Measurements from ENCODE around the gene RHEX. TPM values are rescaled to one million over a fixed set of nuclear protein-coding genes. Genes with fewer than 3 reads are reported as not detected.

The RHEX gene
- total and polyA plus RNA-seq, 4 donors, result 0.57 to 7.4 (median 1.2) TPM

DNA sequence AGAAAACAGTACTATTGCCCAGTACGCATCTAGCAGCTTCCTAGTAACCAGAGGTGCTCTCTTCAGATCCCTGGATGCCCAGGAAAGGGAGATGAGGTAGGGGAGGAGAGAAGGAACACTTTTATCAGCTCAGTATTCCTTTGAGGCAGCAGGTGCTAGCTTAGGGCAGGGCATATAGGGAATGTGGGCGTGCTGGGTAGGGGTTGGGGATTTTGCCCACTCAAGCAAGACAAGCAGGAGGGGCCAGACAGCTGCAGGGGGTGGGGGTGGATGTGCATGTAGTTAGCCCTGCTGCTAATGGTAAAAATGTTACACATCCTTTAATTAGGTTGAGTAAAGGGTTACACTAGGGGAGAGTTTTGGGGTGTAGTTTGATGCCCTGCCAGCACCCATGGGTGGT lies 82.3 kb downstream of the RHEX start:
- WGBS, 2 donors, result 85 to 86% methylated on average over 2 of the region's 2 CpGs
- no peak for TF ChIP-seq CTCF (IDR thresholded peaks at IDR 0.05; ENCODE audit: control extremely low read depth, extremely low read depth)
- no peak for ATAC-seq (ENCODE audit: insufficient read depth, low FRiP score)

GRCh38 chr1:206136241-206136640 lies 83.3 kb downstream of the RHEX start:
- DNase-seq (no peak), ATAC-seq (ENCODE audit: insufficient read depth, low FRiP score) (no peak)
- no peak for TF ChIP-seq CTCF (IDR thresholded peaks at IDR 0.05; ENCODE audit: control extremely low read depth, extremely low read depth)
- WGBS, 2 donors, result 45 to 49% methylated on average over 2 of the region's 2 CpGs
- no peak overlapping the region for H3K4me3 ChIP-seq
- H3K27me3 ChIP-seq (ENCODE audit: control insufficient read depth in 3 of 3, insufficient read depth in 3 of 3, low read length in 2 of 3), result no peaks in the 10 kb centered on the region
- H3K36me3 ChIP-seq (ENCODE audit: control insufficient read depth in 4 of 4, insufficient read depth in 4 of 4, low read length in 4 of 4), result no peaks in the 10 kb centered on the region
- no peaks in the 10 kb centered on the region for H3K4me1 ChIP-seq (ENCODE audit: control insufficient read depth in 5 of 5, insufficient read depth in 5 of 5, low read length in 5 of 5)
- H3K9ac ChIP-seq (ENCODE audit: insufficient read depth in 1 of 2, low read length in 2 of 2), result no peak overlapping the region
- H3K9me3 ChIP-seq (ENCODE audit: control insufficient read depth in 4 of 4, insufficient read depth in 3 of 4, low read length in 3 of 4), result peaks cover 0 to 7% (median 0%) of the 10 kb centered on the region in 4 donors
- H3K27ac ChIP-seq (ENCODE audit: low read depth in 1 of 2, low read length in 1 of 2), result no peak overlapping the region

More for the DNA sequence above, 82.3 kb downstream of the RHEX start:
- H3K9ac ChIP-seq (ENCODE audit: insufficient read depth in 1 of 2, low read length in 2 of 2), result no peak overlapping the region
- no peak for DNase-seq
- no peaks in the 10 kb centered on the region for H3K4me1 ChIP-seq (ENCODE audit: control insufficient read depth in 5 of 5, insufficient read depth in 5 of 5, low read length in 5 of 5)
- no peak overlapping the region for H3K4me3 ChIP-seq
- no peaks in the 10 kb centered on the region for H3K27me3 ChIP-seq (ENCODE audit: control insufficient read depth in 3 of 3, insufficient read depth in 3 of 3, low read length in 2 of 3)
- peaks cover 0 to 2% (median 0%) of the 10 kb centered on the region in 4 donors for H3K9me3 ChIP-seq (ENCODE audit: control insufficient read depth in 4 of 4, insufficient read depth in 3 of 4, low read length in 3 of 4)
- no peak overlapping the region for H3K27ac ChIP-seq (ENCODE audit: low read depth in 1 of 2, low read length in 1 of 2)
- H3K36me3 ChIP-seq (ENCODE audit: control insufficient read depth in 4 of 4, insufficient read depth in 4 of 4, low read length in 4 of 4), result no peaks in the 10 kb centered on the region

- DNase-seq (no peak), ATAC-seq (ENCODE audit: insufficient read depth, low FRiP score) (no peak)
- no peak for TF ChIP-seq CTCF (IDR thresholded peaks at IDR 0.05; ENCODE audit: control extremely low read depth, extremely low read depth)
- no peak overlapping the region for H3K27ac ChIP-seq (ENCODE audit: low read depth in 1 of 2, low read length in 1 of 2)
- no peaks in the 10 kb centered on the region for H3K27me3 ChIP-seq (ENCODE audit: control insufficient read depth in 3 of 3, insufficient read depth in 3 of 3, low read length in 2 of 3)
- no peak overlapping the region for H3K9ac ChIP-seq (ENCODE audit: insufficient read depth in 1 of 2, low read length in 2 of 2)
- no peak overlapping the region for H3K4me3 ChIP-seq
- H3K36me3 ChIP-seq (ENCODE audit: control insufficient read depth in 4 of 4, insufficient read depth in 4 of 4, low read length in 4 of 4), result no peaks in the 10 kb centered on the region
- 83 to 91% methylated on average over 3 of the region's 3 CpGs for WGBS, 2 donors
- peaks cover 0 to 8% (median 0%) of the 10 kb centered on the region in 4 donors for H3K9me3 ChIP-seq (ENCODE audit: control insufficient read depth in 4 of 4, insufficient read depth in 3 of 4, low read length in 3 of 4)
- H3K4me1 ChIP-seq (ENCODE audit: control insufficient read depth in 5 of 5, insufficient read depth in 5 of 5, low read length in 5 of 5), result no peaks in the 10 kb centered on the region
These were observed 89.0 kb downstream of the RHEX start for GRCh38 chr1:206142011-206142410.

GRCh38 chr1:206142770-206143169 lies 89.8 kb downstream of the RHEX start:
- Histone ChIP-seq H3K4me1 (ENCODE audit: control insufficient read depth in 5 of 5, insufficient read depth in 5 of 5, low read length in 5 of 5) (no peaks in the 10 kb centered on the region), H3K9me3 (ENCODE audit: control insufficient read depth in 4 of 4, insufficient read depth in 3 of 4, low read length in 3 of 4) (peaks cover 0 to 8% (median 0%) of the 10 kb centered on the region in 4 donors), H3K4me3 (no peak overlapping the region), H3K9ac (ENCODE audit: insufficient read depth in 1 of 2, low read length in 2 of 2) (no peak overlapping the region), H3K27me3 (ENCODE audit: control insufficient read depth in 3 of 3, insufficient read depth in 3 of 3, low read length in 2 of 3) (no peaks in the 10 kb centered on the region), H3K27ac (ENCODE audit: low read depth in 1 of 2, low read length in 1 of 2) (no peak overlapping the region), H3K36me3 (ENCODE audit: control insufficient read depth in 4 of 4, insufficient read depth in 4 of 4, low read length in 4 of 4) (no peaks in the 10 kb centered on the region)
- 59 to 62% methylated on average over 2 of the region's 2 CpGs for WGBS, 2 donors
- ATAC-seq (ENCODE audit: insufficient read depth, low FRiP score) (no peak), DNase-seq (no peak)
- no peak for TF ChIP-seq CTCF (IDR thresholded peaks at IDR 0.05; ENCODE audit: control extremely low read depth, extremely low read depth)

Measured in lung (tissue), 12 donors.